ENCODE data around the gene PLA2G2A. TPM values are rescaled to one million over a fixed set of nuclear protein-coding genes. Genes with fewer than 3 reads are reported as not detected.

Gene PLA2G2A
- total and polyA plus RNA-seq, 2 donors, result 0.28 to 84.5 TPM

DNA sequence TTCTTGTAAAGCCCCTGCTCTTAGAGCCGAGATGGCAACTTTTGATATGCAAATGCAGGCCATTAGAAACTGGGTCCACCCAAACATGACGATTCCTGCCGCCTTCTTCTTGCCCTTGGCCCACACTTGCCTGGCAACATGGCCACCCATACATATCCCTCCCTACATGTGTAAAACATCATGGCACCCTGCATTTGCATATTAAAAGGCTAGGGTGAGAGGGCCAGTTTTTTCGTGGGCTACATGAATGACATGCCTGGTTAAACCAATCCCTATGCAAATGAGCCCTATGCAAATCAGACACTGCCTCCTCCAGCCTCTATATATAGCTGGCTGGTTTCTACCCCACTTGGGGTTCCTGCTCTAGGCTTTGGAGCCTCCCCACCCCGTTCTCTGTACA, 18.8 kb downstream of the PLA2G2A start:
- Histone ChIP-seq H3K9me3 (ENCODE audit: control insufficient read depth in 2 of 2, insufficient read depth in 1 of 2, low read length in 1 of 2) (no peaks in the 10 kb centered on the region), H3K27me3 (ENCODE audit: control insufficient read depth in 2 of 2, insufficient read depth in 1 of 2, low read length in 1 of 2) (no peaks in the 10 kb centered on the region), H3K36me3 (ENCODE audit: control insufficient read depth in 2 of 2, insufficient read depth in 2 of 2, low read length in 1 of 2) (no peaks in the 10 kb centered on the region), H3K27ac (ENCODE audit: low read depth in 1 of 2, low read length in 1 of 2) (no peak overlapping the region), H3K4me3 (ENCODE audit: low read length in 2 of 2) (no peak overlapping the region), H3K4me1 (ENCODE audit: control insufficient read depth in 2 of 2, insufficient read depth in 2 of 2, low read length in 2 of 2) (no peaks in the 10 kb centered on the region)
- WGBS, result 48% methylated on average over 5 of the region's 5 CpGs
- DNase-seq (ENCODE audit: low read depth in 6 of 9, low spot score in 9 of 9), result no peak

DNA sequence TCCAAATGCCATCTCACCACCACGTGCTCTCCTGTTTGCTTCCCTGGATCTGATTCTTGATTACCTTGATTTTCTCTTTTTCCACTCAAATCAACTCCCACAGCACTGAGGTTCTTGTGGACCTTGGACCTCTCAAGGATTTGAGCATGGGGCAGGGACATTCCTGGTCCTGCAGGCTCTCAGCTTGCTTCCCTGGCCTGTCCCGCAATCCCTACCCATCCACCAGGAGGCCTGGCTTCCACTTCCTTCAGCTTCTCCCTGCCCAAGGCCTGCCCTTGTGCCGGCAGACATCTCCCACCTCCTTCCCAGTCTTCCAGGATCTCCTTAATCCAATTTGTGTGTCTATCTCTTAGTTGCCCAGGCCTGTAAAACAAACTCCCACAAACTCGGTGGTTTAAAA, 21.6 kb downstream of the PLA2G2A start:
- H3K36me3 ChIP-seq (ENCODE audit: control insufficient read depth in 2 of 2, insufficient read depth in 2 of 2, low read length in 1 of 2), result no peaks in the 10 kb centered on the region
- no peak overlapping the region for H3K27ac ChIP-seq (ENCODE audit: low read depth in 1 of 2, low read length in 1 of 2)
- no peaks in the 10 kb centered on the region for H3K9me3 ChIP-seq (ENCODE audit: control insufficient read depth in 2 of 2, insufficient read depth in 1 of 2, low read length in 1 of 2)
- H3K4me3 ChIP-seq (ENCODE audit: low read length in 2 of 2), result no peak overlapping the region
- H3K4me1 ChIP-seq (ENCODE audit: control insufficient read depth in 2 of 2, insufficient read depth in 2 of 2, low read length in 2 of 2), result no peaks in the 10 kb centered on the region
- no peak for DNase-seq (ENCODE audit: low read depth in 6 of 9, low spot score in 9 of 9)
- no peaks in the 10 kb centered on the region for H3K27me3 ChIP-seq (ENCODE audit: control insufficient read depth in 2 of 2, insufficient read depth in 1 of 2, low read length in 1 of 2)
- 88% methylated on average over 4 of the region's 4 CpGs for WGBS

DNA sequence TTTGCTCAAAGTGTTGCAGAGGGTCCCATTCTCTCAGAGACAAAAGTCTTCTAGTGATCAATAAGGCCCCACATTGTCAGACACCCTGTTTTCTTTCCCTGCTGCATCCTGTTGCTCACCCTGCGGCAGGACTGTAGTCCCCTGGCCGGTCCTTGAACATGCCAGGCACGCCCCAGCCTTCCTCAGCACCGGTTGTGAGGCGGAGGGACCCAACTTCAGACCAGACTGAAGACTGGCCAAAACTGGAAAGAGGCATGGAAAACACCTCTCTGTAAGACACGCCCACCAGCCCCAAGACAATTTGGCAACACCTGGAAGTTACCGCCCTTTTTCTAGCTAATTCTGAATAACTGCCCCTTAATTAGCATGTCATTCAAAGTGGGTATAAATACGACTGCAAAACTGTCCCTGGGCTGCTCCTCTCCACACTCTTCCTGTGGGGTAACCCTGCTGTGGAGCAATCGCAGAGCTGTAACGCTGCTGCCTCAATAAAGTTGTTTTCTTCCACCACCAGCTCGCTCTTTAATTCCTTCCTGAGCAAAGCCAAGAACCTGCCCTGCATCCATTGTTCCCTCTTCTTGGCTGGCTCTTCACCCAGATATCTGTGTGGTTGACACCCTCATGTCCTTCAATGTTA, 23.8 kb downstream of the PLA2G2A start:
- Histone ChIP-seq H3K36me3 (ENCODE audit: control insufficient read depth in 2 of 2, insufficient read depth in 2 of 2, low read length in 1 of 2) (no peaks in the 10 kb centered on the region), H3K4me1 (ENCODE audit: control insufficient read depth in 2 of 2, insufficient read depth in 2 of 2, low read length in 2 of 2) (no peaks in the 10 kb centered on the region), H3K27ac (ENCODE audit: low read depth in 1 of 2, low read length in 1 of 2) (no peak overlapping the region), H3K9me3 (ENCODE audit: control insufficient read depth in 2 of 2, insufficient read depth in 1 of 2, low read length in 1 of 2) (no peaks in the 10 kb centered on the region), H3K4me3 (ENCODE audit: low read length in 2 of 2) (no peak overlapping the region), H3K27me3 (ENCODE audit: control insufficient read depth in 2 of 2, insufficient read depth in 1 of 2, low read length in 1 of 2) (no peaks in the 10 kb centered on the region)
- no peak for DNase-seq (ENCODE audit: low read depth in 6 of 9, low spot score in 9 of 9)
- WGBS, result 68% methylated on average over 11 of the region's 11 CpGs

DNA sequence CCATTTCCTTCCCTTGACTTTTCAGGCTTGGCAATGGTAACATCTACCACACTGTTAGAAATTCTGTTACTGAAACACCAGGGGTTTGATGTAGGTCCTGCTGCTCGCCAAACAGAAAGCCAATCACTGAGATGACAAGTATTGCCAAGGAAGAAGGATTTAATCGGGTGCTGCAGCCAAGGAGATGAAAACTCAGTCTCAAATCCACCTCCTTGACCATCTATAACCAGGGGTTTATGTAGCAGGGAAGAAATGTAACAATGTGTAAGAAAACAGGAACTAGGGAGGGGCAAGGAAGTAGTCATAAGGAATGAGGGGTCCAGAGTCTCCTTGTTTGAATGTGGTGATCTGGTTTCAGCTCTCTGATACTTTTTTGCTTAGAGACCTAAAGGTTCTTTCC, 25.4 kb downstream of the PLA2G2A start:
- Histone ChIP-seq H3K4me3 (ENCODE audit: low read length in 2 of 2) (no peak overlapping the region), H3K9me3 (ENCODE audit: control insufficient read depth in 2 of 2, insufficient read depth in 1 of 2, low read length in 1 of 2) (no peaks in the 10 kb centered on the region), H3K27me3 (ENCODE audit: control insufficient read depth in 2 of 2, insufficient read depth in 1 of 2, low read length in 1 of 2) (no peaks in the 10 kb centered on the region), H3K36me3 (ENCODE audit: control insufficient read depth in 2 of 2, insufficient read depth in 2 of 2, low read length in 1 of 2) (no peaks in the 10 kb centered on the region), H3K4me1 (ENCODE audit: control insufficient read depth in 2 of 2, insufficient read depth in 2 of 2, low read length in 2 of 2) (no peaks in the 10 kb centered on the region), H3K27ac (ENCODE audit: low read depth in 1 of 2, low read length in 1 of 2) (no peak overlapping the region)
- no peak for DNase-seq (ENCODE audit: low read depth in 6 of 9, low spot score in 9 of 9)
- 97% methylated on average over 2 of the region's 2 CpGs for WGBS

DNA sequence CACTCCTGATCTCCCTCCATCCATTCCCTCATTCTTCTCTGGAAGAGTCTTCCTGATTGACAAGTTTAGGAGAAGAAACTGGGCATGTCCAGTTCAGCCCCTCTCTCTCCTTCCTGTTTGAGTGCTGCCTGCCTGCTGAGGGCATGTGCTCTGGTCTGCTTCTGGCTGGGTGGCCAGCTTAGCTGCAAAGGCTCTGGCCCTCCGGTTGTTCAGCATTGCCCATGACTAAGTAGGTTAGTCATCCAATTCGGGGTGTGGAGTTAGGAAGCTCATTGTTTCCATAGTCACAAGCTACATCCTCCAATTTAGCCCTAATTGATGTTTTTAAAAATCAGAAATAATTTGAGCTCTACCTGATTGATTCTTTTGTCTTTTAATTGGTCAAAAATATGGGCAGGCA, 30.4 kb downstream of the PLA2G2A start:
- no peak for DNase-seq (ENCODE audit: low read depth in 6 of 9, low spot score in 9 of 9)
- WGBS, result 79% methylated on average over 2 of the region's 2 CpGs
- Histone ChIP-seq H3K36me3 (ENCODE audit: control insufficient read depth in 2 of 2, insufficient read depth in 2 of 2, low read length in 1 of 2) (no peaks in the 10 kb centered on the region), H3K4me1 (ENCODE audit: control insufficient read depth in 2 of 2, insufficient read depth in 2 of 2, low read length in 2 of 2) (no peaks in the 10 kb centered on the region), H3K9me3 (ENCODE audit: control insufficient read depth in 2 of 2, insufficient read depth in 1 of 2, low read length in 1 of 2) (no peaks in the 10 kb centered on the region), H3K27ac (ENCODE audit: low read depth in 1 of 2, low read length in 1 of 2) (no peak overlapping the region), H3K27me3 (ENCODE audit: control insufficient read depth in 2 of 2, insufficient read depth in 1 of 2, low read length in 1 of 2) (no peaks in the 10 kb centered on the region), H3K4me3 (ENCODE audit: low read length in 2 of 2) (no peak overlapping the region)

DNA sequence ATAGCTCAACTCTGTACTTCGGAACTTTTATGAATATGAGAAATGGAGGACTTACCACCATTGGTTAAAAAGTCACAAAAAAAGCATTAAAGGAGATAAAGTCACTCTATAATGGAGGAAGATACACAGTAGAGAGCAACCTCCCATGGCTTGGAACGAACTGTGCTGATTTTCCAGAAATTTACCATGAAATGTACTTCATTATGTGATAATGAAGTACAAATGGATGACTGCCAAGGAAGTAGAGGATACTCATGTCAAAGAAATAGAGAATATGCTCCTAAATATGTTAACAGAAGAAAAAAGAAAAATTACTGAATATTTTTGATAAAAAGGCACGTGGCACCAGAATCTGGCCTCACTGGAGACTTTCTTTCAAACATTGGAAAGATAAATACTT, 32.4 kb downstream of the PLA2G2A start:
- H3K4me3 ChIP-seq (ENCODE audit: low read length in 2 of 2), result no peak overlapping the region
- 92% methylated on average over 3 of the region's 3 CpGs for WGBS
- H3K36me3 ChIP-seq (ENCODE audit: control insufficient read depth in 2 of 2, insufficient read depth in 2 of 2, low read length in 1 of 2), result no peaks in the 10 kb centered on the region
- H3K27ac ChIP-seq (ENCODE audit: low read depth in 1 of 2, low read length in 1 of 2), result no peak overlapping the region
- no peak for DNase-seq (ENCODE audit: low read depth in 6 of 9, low spot score in 9 of 9)
- H3K4me1 ChIP-seq (ENCODE audit: control insufficient read depth in 2 of 2, insufficient read depth in 2 of 2, low read length in 2 of 2), result no peaks in the 10 kb centered on the region
- no peaks in the 10 kb centered on the region for H3K27me3 ChIP-seq (ENCODE audit: control insufficient read depth in 2 of 2, insufficient read depth in 1 of 2, low read length in 1 of 2)
- no peaks in the 10 kb centered on the region for H3K9me3 ChIP-seq (ENCODE audit: control insufficient read depth in 2 of 2, insufficient read depth in 1 of 2, low read length in 1 of 2)

DNA sequence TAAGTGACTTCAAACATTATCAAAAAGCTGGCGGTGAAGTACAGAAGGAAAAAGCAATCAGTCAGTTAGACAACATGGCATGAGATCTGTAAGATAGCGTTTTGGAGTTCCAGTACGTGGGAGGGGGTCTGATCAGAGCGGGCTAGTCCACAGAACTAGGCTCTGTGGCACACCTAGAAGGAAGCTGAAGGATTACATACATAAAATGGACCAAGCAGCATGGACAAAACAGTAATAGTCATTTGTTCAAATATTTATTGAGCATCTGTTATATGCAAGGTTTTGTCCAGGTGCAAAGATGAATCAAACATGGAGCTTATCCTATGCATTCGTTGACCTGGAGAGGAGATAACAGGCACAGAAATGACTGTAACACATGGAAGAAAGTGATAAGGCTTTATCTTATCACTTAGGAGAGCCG, 33.1 kb downstream of the PLA2G2A start:
- Histone ChIP-seq H3K4me3 (ENCODE audit: low read length in 2 of 2) (no peak overlapping the region), H3K36me3 (ENCODE audit: control insufficient read depth in 2 of 2, insufficient read depth in 2 of 2, low read length in 1 of 2) (no peaks in the 10 kb centered on the region), H3K9me3 (ENCODE audit: control insufficient read depth in 2 of 2, insufficient read depth in 1 of 2, low read length in 1 of 2) (no peaks in the 10 kb centered on the region), H3K27ac (ENCODE audit: low read depth in 1 of 2, low read length in 1 of 2) (no peak overlapping the region), H3K4me1 (ENCODE audit: control insufficient read depth in 2 of 2, insufficient read depth in 2 of 2, low read length in 2 of 2) (no peaks in the 10 kb centered on the region), H3K27me3 (ENCODE audit: control insufficient read depth in 2 of 2, insufficient read depth in 1 of 2, low read length in 1 of 2) (no peaks in the 10 kb centered on the region)
- WGBS, result 66% methylated on average over 6 of the region's 6 CpGs
- no peak for DNase-seq (ENCODE audit: low read depth in 6 of 9, low spot score in 9 of 9)

DNA sequence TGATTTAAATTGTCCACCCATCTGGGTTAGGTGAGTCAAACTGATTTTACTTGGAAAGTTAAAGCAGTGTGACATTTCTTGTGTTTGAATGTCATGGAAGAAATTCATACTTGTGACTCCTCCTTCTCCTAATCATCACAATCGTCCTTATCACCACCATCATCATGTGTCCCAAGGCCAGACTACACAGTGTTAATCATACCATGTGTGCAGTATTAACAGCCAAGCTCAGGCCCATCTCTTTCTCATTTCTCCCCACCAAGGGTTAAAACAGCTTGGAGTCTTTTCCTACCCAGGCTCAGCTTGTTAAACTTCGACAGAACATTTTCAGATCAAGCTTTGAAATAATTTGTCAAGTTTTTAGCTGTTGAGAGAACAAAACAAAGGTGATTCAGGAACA, 33.5 kb downstream of the PLA2G2A start:
- no peak overlapping the region for H3K4me3 ChIP-seq (ENCODE audit: low read length in 2 of 2)
- H3K9me3 ChIP-seq (ENCODE audit: control insufficient read depth in 2 of 2, insufficient read depth in 1 of 2, low read length in 1 of 2), result no peaks in the 10 kb centered on the region
- WGBS, result 50% methylated on average over 2 of the region's 2 CpGs
- H3K27me3 ChIP-seq (ENCODE audit: control insufficient read depth in 2 of 2, insufficient read depth in 1 of 2, low read length in 1 of 2), result no peaks in the 10 kb centered on the region
- no peak overlapping the region for H3K27ac ChIP-seq (ENCODE audit: low read depth in 1 of 2, low read length in 1 of 2)
- H3K4me1 ChIP-seq (ENCODE audit: control insufficient read depth in 2 of 2, insufficient read depth in 2 of 2, low read length in 2 of 2), result no peaks in the 10 kb centered on the region
- H3K36me3 ChIP-seq (ENCODE audit: control insufficient read depth in 2 of 2, insufficient read depth in 2 of 2, low read length in 1 of 2), result no peaks in the 10 kb centered on the region
- no peak for DNase-seq (ENCODE audit: low read depth in 6 of 9, low spot score in 9 of 9)

DNA sequence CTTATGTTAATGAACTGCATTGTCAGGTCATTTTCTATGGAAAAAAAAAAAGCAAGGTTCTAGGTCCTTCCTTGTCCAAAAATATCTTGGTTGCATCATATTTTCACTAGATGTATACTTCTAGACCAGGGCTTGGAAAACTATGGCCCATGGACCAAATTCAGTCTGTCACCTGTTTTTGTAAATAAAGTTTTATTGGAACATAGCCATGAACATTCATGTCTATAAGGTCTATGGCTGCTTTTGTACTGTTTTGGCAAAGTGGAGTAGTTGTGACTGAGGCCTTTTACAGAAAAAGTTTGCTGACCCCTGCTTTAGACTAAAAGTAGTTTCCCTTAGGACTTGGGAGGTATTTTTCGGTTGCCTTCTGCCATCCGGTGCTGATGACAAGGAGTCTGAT, 36.8 kb downstream of the PLA2G2A start:
- 95% methylated on average over 2 of the region's 2 CpGs for WGBS
- Histone ChIP-seq H3K27me3 (ENCODE audit: control insufficient read depth in 2 of 2, insufficient read depth in 1 of 2, low read length in 1 of 2) (no peaks in the 10 kb centered on the region), H3K4me3 (ENCODE audit: low read length in 2 of 2) (no peak overlapping the region), H3K36me3 (ENCODE audit: control insufficient read depth in 2 of 2, insufficient read depth in 2 of 2, low read length in 1 of 2) (no peaks in the 10 kb centered on the region), H3K9me3 (ENCODE audit: control insufficient read depth in 2 of 2, insufficient read depth in 1 of 2, low read length in 1 of 2) (no peaks in the 10 kb centered on the region), H3K27ac (ENCODE audit: low read depth in 1 of 2, low read length in 1 of 2) (no peak overlapping the region), H3K4me1 (ENCODE audit: control insufficient read depth in 2 of 2, insufficient read depth in 2 of 2, low read length in 2 of 2) (no peaks in the 10 kb centered on the region)
- no peak for DNase-seq (ENCODE audit: low read depth in 6 of 9, low spot score in 9 of 9)

DNA sequence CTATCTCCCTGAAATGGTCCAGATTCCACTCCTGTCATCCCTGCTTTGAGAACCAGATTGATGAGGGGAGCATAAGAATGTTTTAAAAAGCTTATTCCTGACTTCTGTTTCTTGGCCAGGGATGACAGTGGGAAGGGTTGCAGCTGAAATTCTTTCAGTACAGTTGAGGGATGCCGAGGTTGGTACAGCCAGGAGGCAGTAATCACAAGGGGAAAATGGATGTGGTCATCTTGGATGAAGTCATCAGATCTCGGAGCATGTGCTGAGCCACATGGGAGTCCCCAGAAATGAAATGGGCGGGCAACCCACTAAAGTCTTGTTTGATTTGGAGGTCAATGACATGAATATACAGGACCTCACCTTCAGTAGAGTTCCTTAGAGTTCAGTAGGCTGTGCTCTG, 37.3 kb downstream of the PLA2G2A start:
- 91% methylated on average over 3 of the region's 3 CpGs for WGBS

More for the DNA sequence above, 37.3 kb downstream of the PLA2G2A start:
- DNase-seq (ENCODE audit: low read depth in 6 of 9, low spot score in 9 of 9), result no peak
- Histone ChIP-seq H3K4me3 (ENCODE audit: low read length in 2 of 2) (no peak overlapping the region), H3K9me3 (ENCODE audit: control insufficient read depth in 2 of 2, insufficient read depth in 1 of 2, low read length in 1 of 2) (no peaks in the 10 kb centered on the region), H3K27ac (ENCODE audit: low read depth in 1 of 2, low read length in 1 of 2) (no peak overlapping the region), H3K27me3 (ENCODE audit: control insufficient read depth in 2 of 2, insufficient read depth in 1 of 2, low read length in 1 of 2) (no peaks in the 10 kb centered on the region), H3K4me1 (ENCODE audit: control insufficient read depth in 2 of 2, insufficient read depth in 2 of 2, low read length in 2 of 2) (no peaks in the 10 kb centered on the region), H3K36me3 (ENCODE audit: control insufficient read depth in 2 of 2, insufficient read depth in 2 of 2, low read length in 1 of 2) (no peaks in the 10 kb centered on the region)
